Measurements from ENCODE around the gene FBN1.

The FBN1 gene

DNA sequence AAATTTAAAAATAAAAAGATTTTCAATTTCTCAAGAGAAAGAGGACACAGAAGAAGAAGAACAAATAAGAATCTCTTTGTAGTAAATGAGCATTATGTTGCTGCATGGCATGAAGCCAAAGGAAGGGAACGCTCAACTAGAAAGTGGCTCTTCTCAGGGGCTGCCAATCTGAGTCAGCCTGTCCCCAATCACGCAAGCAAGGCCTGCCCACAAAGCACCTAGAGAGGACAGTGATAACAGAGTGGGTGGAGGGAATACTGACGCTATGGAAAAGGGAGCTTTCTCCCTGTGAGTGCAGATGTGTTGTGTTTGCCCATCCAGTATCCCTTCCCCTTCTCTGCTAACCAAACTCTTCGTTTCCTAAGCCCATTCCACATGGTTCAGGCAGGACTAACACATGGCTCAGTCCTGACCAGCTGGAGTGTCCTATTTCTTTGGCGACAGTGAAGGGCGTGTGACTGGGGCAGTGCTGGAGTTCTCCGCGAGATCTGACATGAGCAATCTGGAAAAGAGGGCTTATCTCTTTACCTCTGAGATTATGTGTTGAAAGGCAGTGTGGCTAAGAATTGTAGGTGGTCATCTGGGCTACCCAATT lies 14.2 kb downstream of the FBN1 start:
- Histone ChIP-seq H2BK12ac (ENCODE audit: low read length in 2 of 2) (peak overlapping the region; percentile 4 to 24), H3K4me3 (ENCODE audit: insufficient read depth in 1 of 2, low read depth in 1 of 2, low read length in 2 of 2) (no peak overlapping the region), H3K27ac (ENCODE audit: low read length, poor library complexity, severe bottlenecking) (peak overlapping the region; percentile 31), H3K9ac (ENCODE audit: low read length) (peak overlapping the region; percentile 52), H2AFZ (ENCODE audit: low read depth, low read length) (no peak overlapping the region), H4K91ac (ENCODE audit: low read length) (no peak overlapping the region), H3K79me1 (replicated peaks; ENCODE audit: low read length, poor library complexity, severe bottlenecking) (peaks cover 12% of the 10 kb centered on the region), H2BK120ac (ENCODE audit: low read depth, low read length) (no peak overlapping the region), H3K18ac (ENCODE audit: low read depth in 1 of 2, low read length in 2 of 2) (no peak overlapping the region), H3K27me3 (ENCODE audit: control insufficient read depth in 1 of 2, insufficient read depth in 1 of 2, low read length in 2 of 2) (no peaks in the 10 kb centered on the region), H2BK15ac (ENCODE audit: low read depth, poor library complexity, severe bottlenecking) (no peak overlapping the region), H3K4me2 (ENCODE audit: low read length, poor library complexity, severe bottlenecking) (no peak overlapping the region), H2AK5ac (ENCODE audit: low read length, severe bottlenecking) (peak overlapping the region; percentile 85), H4K8ac (ENCODE audit: low read length) (peak overlapping the region; percentile 76), H3K36me3 (ENCODE audit: control insufficient read depth in 1 of 2, insufficient read depth in 2 of 2, low read depth in 1 of 2, low read length in 2 of 2) (peaks cover 10 to 45% of the 10 kb centered on the region in 2 experiments), H3K4ac (ENCODE audit: low read depth in 1 of 2, low read length in 2 of 2) (peak overlapping the region in 1 of 2 experiments; percentile 52), H3K9me3 (ENCODE audit: control insufficient read depth, low read length) (no peaks in the 10 kb centered on the region), H3K14ac (ENCODE audit: low read length in 2 of 2) (peak overlapping the region in 1 of 2 experiments; percentile 61), H3K4me1 (ENCODE audit: control insufficient read depth, insufficient read depth, low read depth, low read length) (peaks cover 17% of the 10 kb centered on the region), H2BK5ac (ENCODE audit: low read depth, low read length, poor library complexity, severe bottlenecking) (no peak overlapping the region), H3K23ac (ENCODE audit: low read length in 2 of 2) (no peak overlapping the region)
- WGBS, result 81% methylated on average over 8 of the region's 8 CpGs
- no peak for DNase-seq

DNA sequence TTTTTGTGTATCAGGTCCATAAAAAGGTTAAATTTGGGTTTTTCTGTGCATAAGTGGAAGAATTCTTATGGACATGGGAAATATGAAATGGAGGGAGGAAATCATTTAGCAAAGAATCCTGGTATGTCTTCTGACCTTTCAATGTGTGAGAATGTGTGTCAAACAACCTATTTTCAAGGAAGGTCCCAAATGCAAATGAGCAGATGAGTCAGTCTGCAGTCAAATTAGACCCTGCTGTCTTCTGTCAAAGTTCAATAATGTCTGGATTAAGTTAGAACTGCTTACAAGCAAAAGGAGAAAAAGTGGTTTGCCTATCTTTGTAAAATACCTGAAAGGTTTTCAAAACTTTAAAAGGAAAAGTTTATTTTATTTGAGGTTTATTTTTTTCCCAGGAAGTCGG lies 15.3 kb downstream of the FBN1 start:
- no peak overlapping the region for H3K14ac ChIP-seq (ENCODE audit: low read length in 2 of 2)
- peaks cover 19% of the 10 kb centered on the region for H3K4me1 ChIP-seq (ENCODE audit: control insufficient read depth, insufficient read depth, low read depth, low read length)
- H2BK5ac ChIP-seq (ENCODE audit: low read depth, low read length, poor library complexity, severe bottlenecking), result no peak overlapping the region
- no peak overlapping the region for H3K4me2 ChIP-seq (ENCODE audit: low read length, poor library complexity, severe bottlenecking)
- H3K79me1 ChIP-seq (replicated peaks; ENCODE audit: low read length, poor library complexity, severe bottlenecking), result peaks cover 12% of the 10 kb centered on the region
- H3K4ac ChIP-seq (ENCODE audit: low read depth in 1 of 2, low read length in 2 of 2), result no peak overlapping the region
- WGBS, result no CpG with 5 or more reads among the region's 1 CpG
- no peak overlapping the region for H2AFZ ChIP-seq (ENCODE audit: low read depth, low read length)
- no peak overlapping the region for H4K8ac ChIP-seq (ENCODE audit: low read length)
- no peak overlapping the region for H2BK15ac ChIP-seq (ENCODE audit: low read depth, poor library complexity, severe bottlenecking)
- no peaks in the 10 kb centered on the region for H3K9me3 ChIP-seq (ENCODE audit: control insufficient read depth, low read length)
- H3K27me3 ChIP-seq (ENCODE audit: control insufficient read depth in 1 of 2, insufficient read depth in 1 of 2, low read length in 2 of 2), result no peaks in the 10 kb centered on the region
- H4K91ac ChIP-seq (ENCODE audit: low read length), result no peak overlapping the region
- no peak overlapping the region for H2AK5ac ChIP-seq (ENCODE audit: low read length, severe bottlenecking)
- H3K4me3 ChIP-seq (ENCODE audit: insufficient read depth in 1 of 2, low read depth in 1 of 2, low read length in 2 of 2), result no peak overlapping the region
- H3K23ac ChIP-seq (ENCODE audit: low read length in 2 of 2), result no peak overlapping the region
- H3K27ac ChIP-seq (ENCODE audit: low read length, poor library complexity, severe bottlenecking), result no peak overlapping the region
- no peak for DNase-seq
- H3K36me3 ChIP-seq (ENCODE audit: control insufficient read depth in 1 of 2, insufficient read depth in 2 of 2, low read depth in 1 of 2, low read length in 2 of 2), result peaks cover 10 to 53% of the 10 kb centered on the region in 2 experiments
- H3K9ac ChIP-seq (ENCODE audit: low read length), result peak overlapping the region; percentile 52
- H3K18ac ChIP-seq (ENCODE audit: low read depth in 1 of 2, low read length in 2 of 2), result no peak overlapping the region
- H2BK120ac ChIP-seq (ENCODE audit: low read depth, low read length), result no peak overlapping the region
- no peak overlapping the region for H2BK12ac ChIP-seq (ENCODE audit: low read length in 2 of 2)

DNA sequence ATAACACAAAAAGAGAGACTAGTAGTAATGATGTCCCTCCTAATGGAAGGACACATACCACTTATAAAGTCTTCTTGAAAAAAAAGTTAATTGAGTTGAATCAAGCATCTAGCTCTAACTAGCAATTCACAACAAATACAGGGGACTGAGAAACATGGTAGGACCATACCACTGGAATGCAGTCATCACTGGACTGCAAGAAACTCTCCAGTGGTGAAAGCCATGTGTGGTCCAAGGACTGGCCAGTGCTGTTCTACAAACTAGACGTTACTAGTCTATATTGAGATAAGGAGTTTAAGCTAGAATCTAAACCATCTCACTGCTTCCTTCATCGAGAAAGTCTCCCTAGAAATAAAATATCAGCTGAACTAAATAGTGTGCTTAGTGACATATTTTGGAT lies 16.7 kb downstream of the FBN1 start:
- Histone ChIP-seq H2BK12ac (ENCODE audit: low read length in 2 of 2) (no peak overlapping the region), H3K27me3 (ENCODE audit: control insufficient read depth in 1 of 2, insufficient read depth in 1 of 2, low read length in 2 of 2) (no peaks in the 10 kb centered on the region), H2AFZ (ENCODE audit: low read depth, low read length) (no peak overlapping the region), H3K36me3 (ENCODE audit: control insufficient read depth in 1 of 2, insufficient read depth in 2 of 2, low read depth in 1 of 2, low read length in 2 of 2) (peaks cover 10 to 54% of the 10 kb centered on the region in 2 experiments), H3K9me3 (ENCODE audit: control insufficient read depth, low read length) (no peaks in the 10 kb centered on the region), H2AK5ac (ENCODE audit: low read length, severe bottlenecking) (peak overlapping the region; percentile 40), H3K4me3 (ENCODE audit: insufficient read depth in 1 of 2, low read depth in 1 of 2, low read length in 2 of 2) (no peak overlapping the region), H3K18ac (ENCODE audit: low read depth in 1 of 2, low read length in 2 of 2) (no peak overlapping the region), H2BK120ac (ENCODE audit: low read depth, low read length) (no peak overlapping the region), H3K23ac (ENCODE audit: low read length in 2 of 2) (no peak overlapping the region), H3K79me1 (replicated peaks; ENCODE audit: low read length, poor library complexity, severe bottlenecking) (peaks cover 14% of the 10 kb centered on the region), H2BK15ac (ENCODE audit: low read depth, poor library complexity, severe bottlenecking) (no peak overlapping the region), H3K27ac (ENCODE audit: low read length, poor library complexity, severe bottlenecking) (no peak overlapping the region), H4K91ac (ENCODE audit: low read length) (no peak overlapping the region), H3K14ac (ENCODE audit: low read length in 2 of 2) (no peak overlapping the region), H3K4me2 (ENCODE audit: low read length, poor library complexity, severe bottlenecking) (no peak overlapping the region), H3K4me1 (ENCODE audit: control insufficient read depth, insufficient read depth, low read depth, low read length) (peaks cover 21% of the 10 kb centered on the region), H2BK5ac (ENCODE audit: low read depth, low read length, poor library complexity, severe bottlenecking) (no peak overlapping the region), H4K8ac (ENCODE audit: low read length) (no peak overlapping the region), H3K9ac (ENCODE audit: low read length) (no peak overlapping the region), H3K4ac (ENCODE audit: low read depth in 1 of 2, low read length in 2 of 2) (no peak overlapping the region)
- no peak for DNase-seq
- no CpG with 5 or more reads among the region's 2 CpGs for WGBS

DNA sequence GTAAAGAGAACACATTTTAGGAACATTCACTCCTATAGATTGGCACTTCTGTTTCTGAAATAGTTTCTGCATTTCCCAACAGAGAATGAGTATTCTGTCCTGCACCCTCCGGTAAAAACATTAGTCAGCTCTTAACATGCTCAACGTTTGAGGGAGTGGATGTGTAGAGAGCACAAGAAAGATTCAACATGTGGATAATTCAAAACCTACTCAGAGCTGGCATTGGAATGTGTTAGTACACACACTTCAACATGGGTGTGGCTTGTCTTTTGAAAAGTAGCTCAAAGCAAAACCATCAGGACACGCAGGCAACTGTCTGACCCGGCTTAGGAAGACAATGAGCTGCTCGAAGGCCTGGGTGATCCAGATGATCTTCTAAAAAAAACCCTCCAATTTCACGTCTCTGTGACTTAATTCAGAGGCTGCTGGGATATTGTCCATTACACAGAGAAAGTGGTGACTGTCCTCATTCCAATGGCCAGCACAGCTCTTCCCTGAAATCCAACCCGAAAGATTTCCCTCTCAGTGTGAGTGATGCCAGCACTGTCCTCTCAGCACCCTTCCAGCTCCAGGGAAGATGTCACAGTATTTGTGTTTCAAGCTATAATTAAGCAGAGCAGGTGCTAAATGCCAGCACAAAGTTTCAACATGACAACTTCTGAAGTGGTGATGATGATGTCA lies 18.1 kb downstream of the FBN1 start:
- no peak overlapping the region for H3K27ac ChIP-seq (ENCODE audit: low read length, poor library complexity, severe bottlenecking)
- H3K4ac ChIP-seq (ENCODE audit: low read depth in 1 of 2, low read length in 2 of 2), result peak overlapping the region in 1 of 2 experiments; percentile 39
- H2AFZ ChIP-seq (ENCODE audit: low read depth, low read length), result no peak overlapping the region
- no peak overlapping the region for H3K14ac ChIP-seq (ENCODE audit: low read length in 2 of 2)
- H2BK15ac ChIP-seq (ENCODE audit: low read depth, poor library complexity, severe bottlenecking), result no peak overlapping the region
- peaks cover 10% of the 10 kb centered on the region for H3K79me1 ChIP-seq (replicated peaks; ENCODE audit: low read length, poor library complexity, severe bottlenecking)
- no peak overlapping the region for H3K23ac ChIP-seq (ENCODE audit: low read length in 2 of 2)
- H2AK5ac ChIP-seq (ENCODE audit: low read length, severe bottlenecking), result peak overlapping the region; percentile 23
- H3K4me1 ChIP-seq (ENCODE audit: control insufficient read depth, insufficient read depth, low read depth, low read length), result peaks cover 15% of the 10 kb centered on the region
- H2BK12ac ChIP-seq (ENCODE audit: low read length in 2 of 2), result no peak overlapping the region
- H3K9me3 ChIP-seq (ENCODE audit: control insufficient read depth, low read length), result no peaks in the 10 kb centered on the region
- H4K91ac ChIP-seq (ENCODE audit: low read length), result peak overlapping the region; percentile 37
- peak overlapping the region; percentile 55 for H3K9ac ChIP-seq (ENCODE audit: low read length)
- no peak overlapping the region for H3K18ac ChIP-seq (ENCODE audit: low read depth in 1 of 2, low read length in 2 of 2)
- H3K27me3 ChIP-seq (ENCODE audit: control insufficient read depth in 1 of 2, insufficient read depth in 1 of 2, low read length in 2 of 2), result no peaks in the 10 kb centered on the region
- DNase-seq, result peak; percentile 77
- 38% methylated on average over 6 of the region's 7 CpGs for WGBS
- H3K36me3 ChIP-seq (ENCODE audit: control insufficient read depth in 1 of 2, insufficient read depth in 2 of 2, low read depth in 1 of 2, low read length in 2 of 2), result peaks cover 8 to 58% of the 10 kb centered on the region in 2 experiments
- no peak overlapping the region for H3K4me2 ChIP-seq (ENCODE audit: low read length, poor library complexity, severe bottlenecking)
- H2BK120ac ChIP-seq (ENCODE audit: low read depth, low read length), result no peak overlapping the region
- H2BK5ac ChIP-seq (ENCODE audit: low read depth, low read length, poor library complexity, severe bottlenecking), result no peak overlapping the region
- H4K8ac ChIP-seq (ENCODE audit: low read length), result peak overlapping the region; percentile 23
- peak overlapping the region in 1 of 2 experiments; percentile 34 for H3K4me3 ChIP-seq (ENCODE audit: insufficient read depth in 1 of 2, low read depth in 1 of 2, low read length in 2 of 2)

Measured in mesenchymal stem cell (in vitro differentiated cells and primary cell).